GM18907 (cell line): ENCODE measurements around the gene SCRN3.

Experiments
- ATAC-seq: cut with Tn5 transposase; IDR thresholded peaks from one replicate; pipeline ENCODE4 v1.9.1; 2021; ENCODE audit warnings: mild to moderate bottlenecking, moderate library complexity; ENCODE audit not compliant: unreplicated experiment

The SCRN3 gene

DNA sequence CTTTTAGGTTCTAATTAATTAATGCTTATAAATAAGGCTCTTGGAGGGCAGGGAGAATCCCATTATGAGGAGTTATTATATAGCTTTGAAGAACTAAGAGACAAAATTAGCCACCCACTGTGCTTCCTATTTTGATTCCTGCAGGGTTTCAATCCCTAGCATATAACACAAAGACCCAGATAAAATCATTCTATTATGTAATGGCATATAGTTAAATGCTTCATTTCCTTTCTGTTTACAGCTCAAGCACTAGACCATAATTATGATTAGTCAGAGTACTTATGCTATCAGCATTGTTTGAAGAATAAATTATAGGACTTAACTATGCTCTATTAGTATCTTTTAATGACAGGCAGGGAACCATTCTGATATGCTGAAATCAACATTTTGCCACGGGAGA, 82.2 kb downstream of the SCRN3 start:
- no peak for ATAC-seq
